Liver (tissue), 3 donors: ENCODE data around the gene DAB1.

Experiments
- ATF3 ChIP-seq: IDR thresholded peaks from 2 replicates; pipeline ENCODE4 v1.6.1; 2016; ENCODE audit warnings: antibody characterized with exemption
- CTCF ChIP-seq: fragments of 150-350 bp; IDR thresholded peaks from 2 replicates; pipeline ENCODE4 v1.5.1; 2017; ENCODE audit warnings: improper control_type of control experiment, low read depth, low read length; ENCODE audit not compliant: missing input control
- FOXA1 ChIP-seq: IDR thresholded peaks from 2 replicates; pipeline ENCODE4 v1.6.1; 2016; ENCODE audit warnings: antibody characterized with exemption
- GABPA ChIP-seq, 2 donors: IDR thresholded peaks in 1 of 2; conservative IDR thresholded peaks in 1 of 2; 2 replicates each; pipeline ENCODE4 v1.6.1; 2016; ENCODE audit warnings: antibody characterized with exemption in 2 of 2, mild to moderate bottlenecking in 1 of 2, moderate library complexity in 1 of 2
- HNF4A ChIP-seq, 2 donors: conservative IDR thresholded peaks; 2 replicates each; pipeline ENCODE4 v1.6.1; 2016; ENCODE audit warnings: antibody characterized with exemption in 2 of 2, mild to moderate bottlenecking in 2 of 2
- JUND ChIP-seq, 2 donors: IDR thresholded peaks; 2 replicates each; pipeline ENCODE4 v1.6.1; 2016; ENCODE audit warnings: antibody characterized with exemption in 2 of 2
- MAX ChIP-seq: IDR thresholded peaks from 2 replicates; pipeline ENCODE4 v1.6.1; 2016; ENCODE audit warnings: antibody characterized with exemption
- RAD21 ChIP-seq, 2 donors: IDR thresholded peaks; 2 replicates each; pipeline ENCODE4 v1.6.1; 2016; ENCODE audit warnings: antibody characterized with exemption in 2 of 2, mild to moderate bottlenecking in 2 of 2
- REST ChIP-seq: IDR thresholded peaks from 2 replicates; pipeline ENCODE4 v1.6.1; 2016; ENCODE audit warnings: antibody characterized with exemption, mild to moderate bottlenecking
- RXRA ChIP-seq, 2 donors: IDR thresholded peaks; 2 replicates each; pipeline ENCODE4 v1.6.1; 2017 to 2018; ENCODE audit warnings: antibody characterized with exemption in 2 of 2, mild to moderate bottlenecking in 1 of 2
- SP1 ChIP-seq: IDR thresholded peaks from 2 replicates; pipeline ENCODE4 v1.6.1; 2018; ENCODE audit warnings: antibody characterized with exemption, mild to moderate bottlenecking
- TAF1 ChIP-seq: conservative IDR thresholded peaks from 2 replicates; pipeline ENCODE4 v1.6.1; 2016; ENCODE audit warnings: antibody characterized with exemption, mild to moderate bottlenecking
- YY1 ChIP-seq: IDR thresholded peaks from 2 replicates; pipeline ENCODE4 v1.6.1; 2016; ENCODE audit warnings: antibody characterized with exemption, mild to moderate bottlenecking
- ZBTB33 ChIP-seq: IDR thresholded peaks from 2 replicates; pipeline ENCODE4 v1.6.1; 2016; ENCODE audit warnings: antibody characterized with exemption
- donor health status: healthy.
- donor health status: healthy.

- TF ChIP-seq CTCF: no peak
- no peak for TF ChIP-seq ATF3
- no peak for TF ChIP-seq MAX
- no peak for TF ChIP-seq RAD21 (IDR thresholded peaks at IDR 0.05)
- TF ChIP-seq TAF1: no peak
- no peak for TF ChIP-seq REST
- TF ChIP-seq GABPA (IDR thresholded peaks at IDR 0.05 in 1 of 2, conservative IDR thresholded peaks at IDR 0.05 in 1 of 2): no peak
- no peak for TF ChIP-seq JUND (IDR thresholded peaks at IDR 0.05)
- no peak for TF ChIP-seq ZBTB33
- no peak for TF ChIP-seq YY1
- TF ChIP-seq RXRA (IDR thresholded peaks at IDR 0.05): no peak
- TF ChIP-seq SP1: no peak
- TF ChIP-seq HNF4A (conservative IDR thresholded peaks at IDR 0.05): no peak
- no peak for TF ChIP-seq FOXA1
Measured at GRCh38 chr1:57423135-57423655, 665 bp downstream of the DAB1 start.
